ENCODE data around the gene NLRC3.

NLRC3 gene

GRCh38 chr16:3520841-3521240, 56.4 kb downstream of the NLRC3 start:
- in situ Hi-C loops (cut with HindIII; ENCODE audit: low sequenced_read_pairs): loop anchor here (5.0 kb wide), 1 partner anchor 69 kb away; no protein-coding TSS in a partner anchor

- in situ Hi-C loops (cut with HindIII; ENCODE audit: low sequenced_read_pairs): loop anchor here (5.0 kb wide), 1 partner anchor 68 kb away; no protein-coding TSS in a partner anchor
Measured at GRCh38 chr16:3520413-3520812, 56.8 kb downstream of the NLRC3 start.

GRCh38 chr16:3519581-3519980, 57.6 kb downstream of the NLRC3 start:
- in situ Hi-C loops (cut with HindIII; ENCODE audit: low sequenced_read_pairs): no loop called here

DNA sequence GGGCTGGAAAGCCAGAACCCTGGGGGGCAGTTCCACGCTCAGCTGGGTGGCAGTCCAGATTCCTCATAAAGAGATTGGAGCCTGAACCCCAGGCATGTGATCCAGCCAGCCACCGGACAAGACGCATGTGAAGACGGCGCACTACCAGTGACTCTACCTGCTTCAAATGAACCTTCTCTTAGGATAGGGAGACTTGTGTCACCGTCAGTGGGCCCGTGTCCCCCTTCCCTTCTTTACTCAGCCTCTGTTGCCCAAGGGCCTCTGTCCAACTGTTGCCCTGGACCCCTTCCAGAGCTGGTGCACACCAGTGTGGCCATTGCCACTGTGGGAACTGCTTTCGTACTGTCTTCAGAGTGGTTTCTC, 58.2 kb downstream of the NLRC3 start:
- in situ Hi-C loops (cut with HindIII; ENCODE audit: low sequenced_read_pairs): no loop called here

DNA sequence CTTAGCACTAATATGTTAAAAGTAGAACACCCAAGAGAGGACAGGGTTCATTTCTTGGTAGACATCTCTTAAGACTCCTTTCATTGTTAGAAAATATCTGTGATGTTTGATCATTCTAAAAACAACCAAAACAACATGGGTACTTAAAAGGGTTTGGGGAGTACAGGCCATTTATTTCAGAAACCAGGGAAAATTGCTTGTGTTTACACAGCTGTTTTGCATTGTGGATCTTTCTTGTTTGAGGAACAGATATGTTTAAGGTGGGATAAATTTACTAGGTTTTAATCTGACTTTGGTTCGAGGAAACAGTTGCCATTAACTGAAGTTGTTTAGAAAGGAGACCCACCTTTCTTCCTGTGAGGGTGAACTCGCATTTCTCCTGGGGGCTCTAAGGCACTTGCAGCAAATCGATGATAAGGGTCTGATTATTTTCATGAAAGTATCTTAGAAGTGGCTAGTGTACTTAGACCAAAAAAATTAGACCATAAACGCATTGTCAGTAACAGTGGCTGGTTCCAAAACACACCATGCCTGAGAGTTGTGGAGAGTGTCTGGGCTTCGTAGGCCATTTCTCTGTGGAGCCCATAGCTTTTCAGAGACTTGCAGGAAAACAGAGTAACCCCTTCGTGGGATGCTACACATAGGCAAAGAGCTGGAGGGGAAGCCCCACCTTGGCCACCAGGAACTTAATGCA, 58.8 kb downstream of the NLRC3 start:
- in situ Hi-C loops (cut with HindIII; ENCODE audit: low sequenced_read_pairs): no loop called here

GRCh38 chr16:3515897-3516296, 61.3 kb downstream of the NLRC3 start:
- in situ Hi-C loops (cut with HindIII; ENCODE audit: low sequenced_read_pairs): no loop called here

GRCh38 chr16:3514621-3515020, 62.6 kb downstream of the NLRC3 start:
- in situ Hi-C loops (cut with HindIII; ENCODE audit: low sequenced_read_pairs): no loop called here

DNA sequence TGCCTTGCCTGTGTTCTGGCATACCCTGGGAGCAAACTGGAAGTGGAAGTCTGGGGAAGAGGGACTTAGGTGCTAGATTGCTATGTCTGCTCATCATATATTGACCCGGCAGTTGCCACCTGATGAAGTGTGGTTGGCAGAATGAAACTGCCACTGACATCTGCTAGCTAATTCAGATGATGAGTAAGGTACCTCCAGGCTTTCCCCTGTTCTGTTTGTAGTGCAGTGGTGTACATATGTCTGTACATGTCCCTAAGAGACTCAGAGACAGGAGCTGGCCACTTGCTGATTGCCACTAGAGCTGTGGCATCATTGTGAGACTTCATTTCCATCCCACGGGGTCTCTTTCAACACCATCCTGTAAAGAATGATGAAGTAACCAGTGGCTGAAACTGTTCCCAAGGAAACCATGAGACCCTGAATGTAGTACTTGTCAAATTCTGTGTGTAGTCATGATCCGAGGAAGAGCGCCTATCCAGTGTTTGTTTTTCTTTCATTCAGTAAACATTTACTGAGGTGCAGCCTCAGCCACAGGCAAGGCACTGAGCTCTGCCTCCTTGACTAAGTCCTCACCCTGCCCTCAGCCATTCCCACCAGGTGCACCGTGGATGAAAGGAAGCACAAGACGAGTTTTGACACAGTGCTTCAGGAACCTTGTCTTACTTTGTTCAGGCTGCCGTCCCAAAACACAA, 63.2 kb downstream of the NLRC3 start:
- in situ Hi-C loops (cut with HindIII; ENCODE audit: low sequenced_read_pairs): no loop called here

DNA sequence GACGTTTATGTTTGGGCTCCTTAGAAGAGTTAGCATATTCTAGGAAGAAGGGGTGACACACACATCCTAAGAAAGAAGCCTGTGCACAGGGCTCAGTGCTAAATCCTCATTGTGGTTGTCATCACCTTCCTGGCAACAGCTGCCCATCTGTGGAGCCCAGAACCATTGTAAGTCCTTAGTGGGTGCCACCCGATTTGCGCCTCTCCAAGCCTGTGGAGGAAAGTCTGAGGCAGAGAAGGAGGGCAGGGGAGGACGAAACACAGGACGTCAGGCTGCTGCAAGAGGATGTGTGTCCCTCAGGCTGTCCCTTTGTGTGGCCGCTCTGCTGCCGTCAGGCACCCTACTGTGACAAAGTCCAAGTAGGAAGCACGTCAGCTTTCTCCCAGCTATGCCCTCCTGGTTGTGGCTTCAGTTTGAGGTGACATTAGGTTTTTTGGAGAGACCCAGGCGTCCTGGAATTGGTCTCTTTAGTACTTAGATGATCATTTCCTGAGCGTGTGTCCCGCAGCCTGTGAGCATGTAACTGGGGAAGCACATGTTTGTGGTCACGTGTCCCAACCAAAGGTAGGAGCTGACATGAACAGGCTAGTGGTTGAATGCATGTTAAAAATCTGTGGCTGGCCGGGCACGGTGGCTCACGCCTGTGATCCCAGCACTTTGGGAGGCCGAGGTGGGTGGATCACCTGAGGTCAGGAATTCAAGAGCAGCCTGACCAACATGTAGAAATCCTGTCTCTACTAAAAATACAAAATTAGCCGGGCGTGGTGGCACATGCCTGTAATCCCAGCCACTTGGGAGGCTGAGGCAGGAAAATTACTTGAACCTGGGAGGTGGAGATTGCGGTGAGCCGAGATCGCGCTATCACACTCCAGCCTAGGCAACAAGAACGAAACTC, 65.7 kb downstream of the NLRC3 start:
- in situ Hi-C loops (cut with HindIII; ENCODE audit: low sequenced_read_pairs): no loop called here

GRCh38 chr16:3510416-3510815, 66.8 kb downstream of the NLRC3 start:
- in situ Hi-C loops (cut with HindIII; ENCODE audit: low sequenced_read_pairs): no loop called here

DNA sequence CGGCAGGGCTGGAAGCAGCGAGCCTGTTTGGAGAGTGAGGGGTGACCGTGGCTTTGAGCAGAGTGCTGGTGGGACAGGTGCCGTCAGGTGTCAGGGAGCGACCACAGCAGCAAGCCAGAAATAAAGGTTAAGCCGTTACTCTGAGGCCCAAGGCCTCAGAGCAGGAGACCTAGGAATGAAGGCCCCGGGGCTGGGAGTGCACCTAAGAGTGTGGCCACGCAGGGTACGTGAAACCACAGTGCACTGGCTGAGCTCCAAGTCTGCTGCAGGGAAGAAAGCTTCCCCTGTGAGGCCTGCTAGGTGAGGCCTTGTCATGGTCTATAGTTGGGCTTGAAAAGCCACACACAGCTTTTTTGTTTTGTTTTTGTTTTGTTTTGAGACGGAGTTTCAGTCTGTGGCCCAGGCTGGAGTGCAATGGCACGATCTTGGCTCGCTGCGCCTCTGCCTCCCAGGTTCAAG, 67.7 kb downstream of the NLRC3 start:
- in situ Hi-C loops (cut with HindIII; ENCODE audit: low sequenced_read_pairs): loop anchor here (5.0 to 10.0 kb wide), 2 partner anchors 93 to 105 kb away; partner anchors contain the start of genes ZNF174 and ZSCAN32

DNA sequence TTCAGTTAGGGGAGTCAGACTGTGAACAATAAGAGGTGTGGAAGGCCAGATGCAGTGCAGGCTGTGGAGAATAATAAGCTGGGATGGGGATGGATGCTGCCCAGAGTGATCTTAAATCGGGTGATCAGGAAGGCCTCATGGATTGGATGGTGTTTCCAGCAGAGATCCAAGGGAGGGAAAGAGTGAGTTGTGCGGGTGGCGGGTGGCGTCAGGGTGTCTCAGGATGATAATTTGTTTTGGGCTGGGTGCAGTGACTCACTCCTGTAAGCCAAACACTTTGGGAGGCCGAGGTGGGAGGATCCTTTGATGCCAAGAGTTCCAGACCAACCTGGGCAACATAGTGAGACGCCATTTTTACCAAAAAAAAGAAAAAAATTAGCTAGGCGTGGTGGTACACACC, 68.5 kb downstream of the NLRC3 start:
- in situ Hi-C loops (cut with HindIII; ENCODE audit: low sequenced_read_pairs): loop anchor here (5.0 to 10.0 kb wide), 2 partner anchors 94 to 104 kb away; partner anchors contain the start of genes ZNF174 and ZSCAN32

DNA sequence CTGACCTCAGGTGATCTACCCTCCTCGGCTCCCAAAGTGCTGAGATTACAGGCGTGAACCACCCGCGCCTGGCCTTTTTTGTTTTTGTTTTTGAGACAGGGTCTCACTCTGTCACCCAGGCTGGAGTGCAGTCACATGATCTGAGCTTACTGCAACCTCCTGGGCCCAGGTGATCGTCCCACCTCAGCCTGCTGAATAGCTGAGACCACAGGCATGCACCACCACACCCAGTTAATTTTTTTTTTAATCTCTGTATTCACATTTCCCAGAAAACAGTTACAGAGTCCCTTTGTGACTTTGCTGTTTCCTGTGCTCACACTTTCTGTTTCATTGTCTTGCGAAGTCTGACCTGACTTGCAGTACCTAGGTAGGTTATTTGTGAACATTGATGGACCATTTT, 73.7 kb downstream of the NLRC3 start:
- in situ Hi-C loops (cut with HindIII; ENCODE audit: low sequenced_read_pairs): loop anchor here (10.0 kb wide), 1 partner anchor 99 kb away; the partner anchor contains the start of genes ZNF174 and ZSCAN32

GRCh38 chr16:3501783-3502400, 75.3 kb downstream of the NLRC3 start:
- in situ Hi-C loops (cut with HindIII; ENCODE audit: low sequenced_read_pairs): loop anchor here (10.0 kb wide), 1 partner anchor 97 kb away; the partner anchor contains the start of genes ZNF174 and ZSCAN32

DNA sequence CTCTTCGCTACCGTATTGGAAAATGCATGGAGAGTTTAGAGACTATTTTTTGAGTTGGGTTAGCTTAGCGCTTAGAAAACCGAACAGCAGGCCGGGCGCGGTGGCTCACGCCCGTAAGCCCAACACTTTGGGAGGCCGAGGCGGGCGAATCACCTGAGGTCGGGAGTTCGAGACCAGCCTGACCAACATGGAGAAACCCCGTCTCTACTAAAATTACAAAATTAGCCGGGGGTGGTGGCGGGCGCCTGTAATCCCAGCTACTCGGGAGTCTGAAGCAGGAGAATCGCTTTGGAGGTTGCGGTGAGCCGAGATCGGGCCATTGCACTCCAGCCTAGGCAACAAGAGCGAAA, 75.8 kb downstream of the NLRC3 start:
- in situ Hi-C loops (cut with HindIII; ENCODE audit: low sequenced_read_pairs): loop anchor here (10.0 kb wide), 1 partner anchor 97 kb away; the partner anchor contains the start of genes ZNF174 and ZSCAN32

DNA sequence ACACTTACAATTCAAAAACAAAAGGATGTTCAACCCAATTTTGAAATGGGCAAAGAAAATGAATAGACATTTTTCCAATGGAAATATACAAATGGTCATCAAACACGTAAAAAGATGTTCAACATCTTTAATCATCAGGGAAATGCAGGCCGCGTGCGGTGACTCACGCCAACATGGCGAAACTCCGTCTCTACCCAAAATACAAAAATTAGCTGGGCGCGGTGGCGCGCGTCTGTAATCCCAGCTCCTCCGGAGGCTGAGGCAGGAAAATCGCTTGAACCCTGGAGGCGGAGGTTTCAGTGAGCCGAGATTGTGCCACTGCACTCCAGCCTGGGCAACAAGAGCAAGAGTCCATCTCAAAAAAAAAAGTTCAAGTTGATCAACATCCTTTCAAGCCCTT, 78.2 kb downstream of the NLRC3 start:
- in situ Hi-C loops (cut with HindIII; ENCODE audit: low sequenced_read_pairs): no loop called here

- in situ Hi-C loops (cut with HindIII; ENCODE audit: low sequenced_read_pairs): no loop called here
Measured at GRCh38 chr16:3497771-3498170, 79.4 kb downstream of the NLRC3 start.

GRCh38 chr16:3496386-3496785, 80.8 kb downstream of the NLRC3 start:
- in situ Hi-C loops (cut with HindIII; ENCODE audit: low sequenced_read_pairs): no loop called here

DNA sequence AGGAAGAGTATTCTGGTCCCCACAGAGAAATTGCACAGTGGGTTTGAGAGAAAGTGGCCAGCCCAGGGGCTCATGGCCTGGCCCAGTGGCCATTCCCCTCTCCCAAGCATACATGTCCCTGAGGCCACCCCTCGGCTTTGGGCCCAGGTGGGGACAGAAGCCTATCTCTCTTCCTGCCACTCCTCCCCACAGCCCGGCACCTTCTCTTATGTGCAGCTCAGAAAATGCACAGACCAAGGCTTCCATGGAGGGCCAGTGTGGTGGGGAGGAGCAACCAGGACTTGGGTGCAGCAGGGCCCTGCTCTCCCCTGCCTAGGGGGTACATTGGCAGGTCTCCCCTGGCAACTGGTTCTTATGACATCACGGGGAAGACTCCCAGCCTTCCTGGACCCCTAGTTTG, 82.0 kb downstream of the NLRC3 start, which contains the start of gene C16orf90:
Gene C16orf90 (minus strand): TSS at position 314 of the 400 bp plus-strand sequence. CDS start 68 bp downstream, at position 246.
- in situ Hi-C loops (cut with HindIII; ENCODE audit: low sequenced_read_pairs): no loop called here

- in situ Hi-C loops (cut with HindIII; ENCODE audit: low sequenced_read_pairs): no loop called here
Measured at GRCh38 chr16:3494386-3494973, 82.7 kb downstream of the NLRC3 start.

Measured in endothelial cell of hepatic sinusoid (primary cell).